GM18526 (cell line): Measurements from ENCODE around the gene KANTR.

Source experiments
- POLR2A ChIP-seq: IDR thresholded peaks from 3 replicates; pipeline ENCODE4 v1.6.1; 2011; ENCODE audit not compliant: insufficient read length; ENCODE audit errors: extremely low read depth

The KANTR gene, protein sequence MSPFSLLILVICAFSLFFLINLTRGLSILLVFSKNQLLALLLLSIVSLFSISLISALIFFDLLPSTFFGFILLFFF

DNA sequence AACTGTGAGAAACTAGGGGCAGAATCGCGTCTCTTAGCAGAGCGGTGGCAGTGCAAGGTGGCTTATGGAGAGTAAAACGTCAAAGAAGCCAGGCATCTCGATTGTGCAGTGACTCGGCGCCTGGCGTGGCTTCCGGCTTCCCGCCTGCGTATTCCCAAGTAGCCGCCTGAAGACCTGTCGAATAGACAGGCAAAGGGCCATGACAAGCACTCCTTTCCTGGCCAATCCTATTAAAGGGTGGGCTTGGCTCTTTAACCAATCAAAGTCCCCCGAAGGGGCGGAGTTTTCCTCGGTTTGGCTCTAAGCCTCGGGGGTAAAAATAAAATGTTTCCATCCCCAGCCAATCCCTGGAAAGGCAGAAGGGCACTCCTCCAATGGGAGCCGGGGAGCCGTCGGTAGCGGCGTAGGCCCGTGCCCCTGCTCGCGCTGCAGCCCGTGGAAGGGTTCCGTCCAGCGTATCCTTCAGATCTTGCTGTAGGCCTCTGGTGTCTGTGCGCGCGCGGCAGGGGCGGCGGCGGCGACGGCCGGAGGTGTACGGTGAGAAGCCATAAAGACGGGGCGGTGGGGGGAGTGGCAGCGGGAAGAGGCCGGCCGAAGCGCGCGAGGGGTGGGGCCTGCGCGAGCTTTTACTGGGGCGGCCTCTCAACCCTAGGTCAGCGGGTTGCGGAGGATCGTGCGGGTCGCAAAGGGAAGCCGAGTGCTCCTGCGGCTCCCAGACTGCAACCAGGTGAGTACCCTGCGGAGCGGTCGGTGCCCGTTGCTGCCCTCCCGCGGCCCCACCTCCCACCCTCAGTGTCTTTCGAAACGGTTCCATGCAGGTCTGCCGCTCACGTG lies at the start of gene KANTR:
TSS of gene KANTR (plus strand) at position 395 of the 834 bp plus-strand sequence. CDS start 30,131 bp downstream, outside the sequence.
- peak; percentile 25 for TF ChIP-seq POLR2A

DNA sequence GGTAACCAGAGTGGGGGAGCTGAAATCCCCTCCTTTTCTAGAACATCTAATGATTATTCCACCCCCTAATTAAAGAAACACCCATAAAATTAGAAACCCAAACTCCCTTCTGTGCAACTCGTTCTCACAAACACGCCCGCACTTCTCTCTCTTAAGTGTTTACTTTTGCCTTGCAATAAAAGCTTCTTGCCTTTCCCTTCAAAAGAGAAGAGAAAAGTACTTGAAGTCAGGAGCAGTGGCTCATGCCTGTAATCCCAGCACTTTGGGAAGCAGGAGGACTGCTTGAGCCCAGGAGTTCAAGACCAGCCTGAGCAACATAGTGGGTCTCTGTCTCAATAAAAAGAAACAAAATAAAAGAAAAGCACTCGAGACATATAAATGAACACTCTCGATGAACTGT lies 48.9 kb upstream of the KANTR start:
- TF ChIP-seq POLR2A = no peak

DNA sequence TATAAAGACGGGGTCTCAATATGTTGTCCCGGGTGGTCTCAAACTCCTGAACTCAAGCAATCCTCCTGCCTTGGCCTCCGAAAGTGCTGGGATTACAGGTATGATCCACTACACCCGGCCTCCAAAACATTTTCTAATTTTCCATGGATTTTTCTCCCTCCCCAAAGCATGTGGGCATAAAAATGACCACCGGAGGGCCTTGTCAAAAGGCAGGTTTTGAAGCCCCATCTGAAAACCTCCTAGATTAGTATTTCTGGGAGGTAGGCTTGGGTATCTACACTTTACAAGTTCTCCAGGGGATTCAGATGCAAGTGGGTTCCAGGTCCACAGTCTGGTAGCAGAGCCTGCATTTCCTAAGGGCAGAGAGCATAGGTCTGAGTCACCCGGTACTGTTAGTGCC lies 46.7 kb upstream of the KANTR start:
- TF ChIP-seq POLR2A = no peak

DNA sequence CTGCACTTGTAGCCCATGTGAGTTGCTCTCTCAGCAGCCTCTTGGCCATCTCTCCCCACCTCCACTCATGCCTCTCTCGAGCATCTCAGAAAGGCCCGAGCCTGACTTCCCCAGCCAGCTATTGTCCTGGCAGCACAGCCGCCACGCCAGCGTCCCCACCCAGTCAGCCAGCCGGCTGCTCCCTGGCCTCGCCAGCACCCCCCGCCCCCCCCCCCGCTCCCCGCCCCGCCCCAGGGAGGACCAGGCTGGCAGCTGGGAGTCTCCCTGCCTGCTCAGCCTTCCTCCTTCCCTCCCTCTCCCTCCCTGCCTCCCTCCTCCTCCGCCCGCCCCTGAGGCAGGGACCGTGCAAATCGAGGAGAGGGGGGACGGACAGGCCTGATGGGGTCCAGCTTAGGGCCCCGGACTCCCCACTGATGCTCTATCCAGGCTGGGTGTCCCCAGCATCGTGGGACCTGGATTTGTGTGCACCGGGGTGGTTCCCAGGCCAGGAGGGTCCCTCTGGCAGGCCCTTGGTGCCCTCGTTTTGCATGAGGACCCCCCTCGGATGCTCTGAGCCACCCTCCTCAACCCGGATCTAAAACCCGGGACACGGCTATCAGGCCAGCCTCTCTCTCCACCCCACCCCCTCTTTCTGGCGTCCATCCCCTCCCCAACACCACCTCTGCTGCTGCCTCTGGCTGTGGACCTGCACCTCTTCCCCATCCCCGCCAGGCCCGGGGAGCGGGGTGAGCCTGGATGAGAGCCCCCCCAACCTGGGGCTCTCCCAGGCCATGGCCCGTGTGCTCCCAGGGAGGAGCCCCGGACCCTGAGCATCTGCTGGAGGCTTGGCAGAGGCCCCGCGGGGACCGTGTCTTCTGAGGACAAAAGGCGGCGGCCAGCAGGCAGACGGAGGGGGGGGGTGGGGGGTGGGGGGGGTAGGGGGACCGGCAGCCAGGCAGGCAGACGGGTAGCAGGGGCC lies 45.5 kb upstream of the KANTR start, which contains the start of gene GPR173:
TSS of gene GPR173 (plus strand) at position 621 of the 958 bp plus-strand sequence. CDS start 27,833 bp downstream, outside the sequence.
- TF ChIP-seq POLR2A = no peak

DNA sequence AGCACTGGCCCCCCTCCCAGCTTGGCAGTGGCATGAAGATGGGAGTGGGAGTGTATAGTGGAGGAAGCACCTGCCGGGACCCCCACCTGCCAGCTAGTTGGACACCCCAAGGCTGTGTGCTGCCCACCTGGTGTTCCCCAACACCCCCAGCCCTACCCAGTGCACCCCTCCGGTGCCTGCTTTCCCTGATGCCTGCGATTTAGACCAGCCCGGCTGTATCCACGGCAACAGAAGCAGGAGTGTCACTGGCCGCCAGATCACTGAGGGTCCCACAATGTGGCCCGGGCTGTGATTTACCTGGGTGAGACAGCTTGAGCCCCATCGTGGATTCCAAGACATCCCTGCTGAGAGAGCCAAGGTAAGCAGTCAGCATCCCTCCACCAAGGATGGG lies 44.8 kb upstream of the KANTR start:
- TF ChIP-seq POLR2A = no peak

DNA sequence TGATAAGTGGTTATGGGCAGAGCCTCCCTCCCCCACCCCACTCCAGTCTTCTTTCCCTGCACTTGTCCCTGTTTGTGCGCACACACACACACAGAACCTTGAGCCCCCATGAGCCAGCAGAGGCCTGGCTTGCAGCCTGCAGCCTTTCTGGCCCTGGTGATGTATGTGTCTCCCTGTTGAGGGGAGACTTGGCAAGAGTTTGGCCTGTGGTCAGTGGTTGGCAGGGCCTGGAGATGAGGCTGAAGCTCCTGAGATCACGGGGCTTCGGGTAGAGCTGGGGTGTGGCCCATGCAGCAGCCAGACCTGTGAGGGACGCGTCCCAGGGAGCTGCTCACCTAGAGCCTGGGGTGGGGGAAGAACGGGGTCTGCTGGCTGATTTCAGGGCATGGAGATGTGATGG lies 43.1 kb upstream of the KANTR start:
- TF ChIP-seq POLR2A = no peak

DNA sequence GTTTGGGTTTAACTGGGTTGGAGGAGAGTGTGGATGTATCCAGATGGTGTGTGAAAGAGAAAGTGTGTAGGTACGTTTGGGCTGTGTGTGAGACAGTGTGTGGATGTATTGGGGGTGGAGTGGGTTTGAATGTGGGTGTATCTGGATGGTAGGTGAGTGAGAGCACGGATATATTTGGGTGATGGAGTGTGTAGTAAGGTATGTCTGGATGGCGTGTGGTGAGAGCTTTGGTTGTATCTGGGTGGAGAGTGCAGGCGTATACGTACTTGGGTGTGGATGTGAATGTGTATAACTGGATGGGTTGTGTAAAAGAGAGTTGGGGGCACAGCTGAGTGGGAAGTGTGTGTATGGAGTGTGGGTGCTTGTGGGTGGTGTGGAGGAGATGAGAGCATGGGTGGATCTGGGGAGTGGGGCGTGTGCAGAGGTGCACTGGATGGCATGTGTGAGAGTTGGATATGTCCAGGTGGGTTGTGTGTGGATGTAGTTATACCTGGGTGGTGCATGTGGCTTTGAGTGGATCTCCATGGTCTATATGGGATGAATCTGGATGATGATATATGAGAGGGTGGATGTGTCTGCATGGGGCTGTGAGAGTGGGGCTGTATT lies 38.6 kb upstream of the KANTR start:
- TF ChIP-seq POLR2A = no peak

DNA sequence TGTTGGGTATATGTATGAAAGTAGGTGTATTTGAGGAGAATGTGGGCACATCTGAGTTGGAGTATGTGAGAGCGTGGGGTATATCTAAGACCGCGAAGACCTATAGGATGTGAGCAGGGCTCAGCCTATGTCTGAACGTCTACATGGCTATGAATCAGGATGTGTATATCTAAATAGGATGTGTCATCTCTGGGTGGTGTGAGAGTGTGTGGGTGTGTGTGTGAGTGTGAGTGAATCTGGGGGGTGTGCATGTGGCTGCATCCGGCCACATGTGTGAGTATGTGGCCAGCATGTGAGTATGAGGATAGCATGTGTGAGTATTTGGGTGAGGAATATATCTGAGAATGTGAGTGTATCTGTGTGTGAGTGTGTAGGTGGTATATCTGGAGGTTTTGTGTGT lies 37.6 kb upstream of the KANTR start:
- no peak for TF ChIP-seq POLR2A

DNA sequence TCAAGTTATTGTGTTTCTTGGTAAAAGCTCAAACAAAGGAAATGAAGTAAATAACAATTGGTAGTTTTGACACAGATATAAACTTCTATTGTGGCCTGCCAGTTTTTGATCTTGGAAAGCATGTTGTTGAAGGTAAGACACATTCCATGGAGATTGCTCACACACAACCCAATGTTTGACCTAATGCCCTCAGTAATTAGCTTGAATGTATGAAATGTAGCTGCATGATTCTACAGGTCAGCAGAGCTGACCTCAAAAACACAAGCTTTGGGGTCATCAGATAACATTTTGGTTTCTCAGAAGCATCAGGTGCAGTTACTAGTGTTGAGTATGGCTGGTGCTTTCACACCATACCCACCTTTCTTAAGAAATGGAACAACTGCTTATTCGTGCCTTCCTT lies 28.8 kb upstream of the KANTR start:
- no peak for TF ChIP-seq POLR2A

DNA sequence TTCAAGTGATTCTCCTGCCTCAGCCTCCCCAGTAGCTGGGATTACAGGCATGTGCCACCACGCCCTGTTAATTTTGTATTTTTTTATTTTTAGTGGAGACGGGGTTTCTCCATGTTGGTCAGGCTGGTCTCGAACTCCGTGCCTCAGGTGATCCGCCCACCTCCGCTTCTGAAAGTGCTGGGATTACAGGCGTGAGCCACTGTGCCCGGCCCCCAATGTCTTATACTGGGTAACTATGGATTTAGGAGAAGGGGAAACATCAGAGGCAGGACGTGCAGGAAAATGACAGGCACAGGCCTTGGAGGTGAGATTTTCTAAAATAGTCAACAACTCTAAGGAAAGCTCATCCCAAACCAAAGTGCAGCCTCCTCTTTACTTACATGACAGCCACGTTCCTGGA lies 22.9 kb upstream of the KANTR start:
- no peak for TF ChIP-seq POLR2A

DNA sequence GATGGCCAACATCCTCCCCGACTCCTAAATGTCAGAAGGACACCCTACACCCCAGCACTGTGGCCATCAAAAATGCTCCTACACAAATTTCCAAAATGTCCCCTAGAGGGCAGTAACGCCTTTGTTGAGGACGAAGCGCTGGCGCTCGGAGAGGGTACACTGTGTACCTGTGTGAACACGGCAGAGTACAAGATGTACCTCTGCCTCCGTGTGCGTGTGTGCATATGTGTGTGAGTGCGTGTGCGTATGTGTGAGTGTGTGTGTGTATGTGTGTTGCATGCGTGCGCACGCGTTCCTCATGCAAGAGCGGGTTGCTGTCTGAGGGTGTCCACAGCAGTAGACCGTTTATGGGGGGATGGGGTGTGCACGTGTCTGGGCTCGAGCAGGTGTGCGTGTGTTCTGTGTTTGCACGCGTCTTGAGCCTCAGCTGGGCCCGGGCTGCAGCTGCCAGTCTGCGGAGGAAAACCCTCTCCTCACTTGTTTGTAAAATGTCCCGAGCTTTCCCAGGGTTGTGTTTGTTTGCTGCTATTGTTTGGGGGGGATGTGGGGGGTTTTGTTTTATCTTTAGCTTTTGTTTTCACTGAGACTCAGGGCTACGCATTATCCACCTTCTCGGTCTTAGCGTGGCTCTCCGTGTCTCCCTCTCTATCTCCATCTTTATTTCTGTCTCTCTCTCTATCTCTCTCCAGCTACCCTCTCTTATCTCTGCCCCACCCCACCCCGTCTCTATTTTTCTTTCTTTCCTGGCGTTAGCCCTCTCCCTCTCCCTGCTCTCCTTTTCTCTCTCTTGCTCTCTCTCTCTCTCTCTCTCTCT lies 22.1 kb upstream of the KANTR start:
- TF ChIP-seq POLR2A = no peak

DNA sequence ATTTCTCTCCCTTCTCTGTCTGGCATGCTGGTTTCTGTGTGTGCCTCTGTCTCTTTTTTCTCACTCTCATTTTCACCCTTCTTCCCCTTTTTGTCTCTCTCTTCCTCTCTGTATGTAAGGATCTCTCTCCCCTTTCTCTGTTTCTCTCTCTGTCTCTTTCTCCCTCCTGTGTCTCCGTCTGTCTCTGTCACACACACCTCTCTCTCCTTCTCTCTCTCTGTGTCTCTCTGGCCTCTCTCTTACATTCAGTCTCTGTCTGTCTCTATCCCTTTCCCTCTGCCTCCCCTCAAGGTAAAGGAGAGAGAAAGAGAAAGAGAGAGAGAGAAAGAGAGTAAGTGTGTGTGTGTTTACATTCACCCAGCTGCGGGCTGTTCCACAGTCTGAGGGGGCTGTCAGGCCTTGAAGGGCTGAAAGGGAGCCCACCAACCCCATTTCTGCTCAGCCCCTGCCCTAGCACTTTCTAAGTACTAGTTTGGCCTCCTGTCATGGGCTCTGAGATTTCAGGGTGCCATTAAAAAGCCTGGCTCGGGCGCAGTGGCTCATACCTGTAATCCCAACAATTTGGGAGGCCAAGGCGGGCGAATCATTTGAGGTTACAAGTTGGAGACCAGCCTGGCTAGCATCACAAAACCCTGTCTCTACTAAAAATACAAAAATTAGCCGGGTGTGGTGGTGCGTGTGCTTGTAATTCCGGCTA lies 21.4 kb upstream of the KANTR start:
- TF ChIP-seq POLR2A = no peak

DNA sequence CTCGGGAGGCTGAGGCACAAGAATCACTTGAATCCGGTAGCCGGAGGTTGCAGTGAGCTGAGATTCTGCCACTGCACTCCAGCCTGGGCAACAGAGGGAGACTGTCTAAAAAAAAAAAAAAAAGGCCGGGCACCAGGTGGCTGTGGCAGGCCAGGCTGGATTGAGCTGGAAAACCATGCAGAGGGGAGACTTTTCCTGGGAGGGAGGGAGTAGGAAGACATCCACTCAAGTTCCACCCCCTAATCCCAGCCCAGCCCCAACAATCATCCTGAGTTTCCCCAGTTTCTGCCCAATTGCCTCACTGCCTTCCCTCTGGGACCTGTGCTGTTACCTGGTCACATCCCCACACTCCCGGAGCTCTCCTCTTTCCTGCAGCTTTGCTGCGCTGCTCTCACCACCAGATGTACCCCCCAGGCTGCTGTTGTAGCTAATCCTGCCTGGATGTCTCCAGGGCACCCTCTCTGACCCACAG lies 20.8 kb upstream of the KANTR start:
- no peak for TF ChIP-seq POLR2A

DNA sequence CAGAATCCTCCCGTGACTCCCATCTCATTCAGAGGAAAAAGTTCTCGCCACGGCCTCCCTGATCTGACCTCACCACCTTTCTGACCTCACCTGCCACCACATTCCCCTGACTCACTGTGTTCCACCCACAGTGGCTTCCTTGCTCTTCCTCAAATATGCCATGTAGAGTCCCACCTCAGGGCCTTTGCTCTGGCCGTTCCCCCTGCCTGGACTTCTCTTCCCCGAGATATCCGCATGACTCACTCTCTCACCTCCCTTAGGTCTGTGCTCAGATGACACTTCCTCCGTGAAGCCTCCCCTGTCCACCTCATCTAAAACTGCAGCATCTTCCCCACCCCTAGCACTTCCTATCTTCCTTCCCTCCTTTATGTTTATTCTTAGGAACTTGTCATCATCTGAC lies 18.9 kb upstream of the KANTR start:
- no peak for TF ChIP-seq POLR2A
